Stomach (tissue), 9 donors: Measurements from ENCODE around the gene ZNF14. TPM values are rescaled to one million over a fixed set of nuclear protein-coding genes. Genes with fewer than 3 reads are reported as not detected.
"Not testable (repeated sequence)": the region's sequence is repeated elsewhere in the genome, so short reads cannot be mapped to it uniquely, and the experiment has no call there.

Source experiments
- DNase-seq, 2 donors: peaks; one replicate each; pipeline versions ENCODE4 v3.0.0 to v3.0.0-alpha.2; 2013 to 2019
- H3K27ac ChIP-seq, 5 donors: fragments of 200-600 bp in 4 of 5; sonication (generic) in 4 of 5; one replicate each; pipeline ENCODE4 v1.5.1; 2013 to 2019; ENCODE audit warnings: mild to moderate bottlenecking in 1 of 5, moderate library complexity in 1 of 5
- H3K27me3 ChIP-seq, 3 donors: fragments of 200-600 bp; sonication (generic); one replicate each; pipeline ENCODE4 v1.5.1; 2017 to 2019; ENCODE audit warnings: mixed run types in 1 of 3
- H3K36me3 ChIP-seq, 4 donors: fragments of 200-600 bp; sonication (generic); 1 replicate in 3 of 4; 2 replicates in 1 of 4; pipeline ENCODE4 v1.5.1; 2016 to 2019
- H3K4me1 ChIP-seq, 4 donors: fragments of 200-600 bp; sonication (generic); one replicate each; pipeline ENCODE4 v1.5.1; 2016 to 2019
- H3K4me3 ChIP-seq, 4 donors: fragments of 200-600 bp; sonication (generic) in 3 of 4; one replicate each; pipeline ENCODE4 v1.5.1; 2016 to 2019; ENCODE audit warnings: mild to moderate bottlenecking in 1 of 4
- H3K9me3 ChIP-seq, 4 donors: fragments of 200-600 bp; sonication (generic); one replicate each; pipeline ENCODE4 v1.5.1; 2016 to 2019
- EP300 ChIP-seq: sonication (generic); formaldehyde crosslinking; IDR thresholded peaks from one replicate; pipeline ENCODE4 v1.6.1; 2017; ENCODE audit warnings: antibody characterized with exemption
- POLR2A ChIP-seq, 4 donors: fragments of 450-650 bp; IDR thresholded peaks; one replicate each; pipeline ENCODE4 v1.6.1; 2016; ENCODE audit warnings: antibody characterized with exemption in 4 of 4, control low read depth in 2 of 4, mild to moderate bottlenecking in 1 of 4, moderate library complexity in 1 of 4
- POLR2AphosphoS5 ChIP-seq, 3 donors: sonication (generic); formaldehyde crosslinking; IDR thresholded peaks; one replicate each; pipeline ENCODE4 v1.6.1; 2016; ENCODE audit warnings: antibody characterized with exemption in 3 of 3
- WGBS, 5 donors: extraction: QIAGEN DNeasy Blood & Tissue Kit in 3 of 5; methylation state at CpG; one replicate each; pipeline versions ENCODE4 v1.1.5 to v1.1.7; 2013 to 2018; 5-methylcytosine and 5-hydroxymethylcytosine counted together
- intact Hi-C: fragments of 100-400 bp; cut with DNase I; formaldehyde crosslinking; loops from one replicate; pipeline ENCODE4 v1.15.1; 2023; ENCODE audit warnings: low total_unique reads
- polyA plus RNA-seq, 3 donors: library from polyadenylated mRNA; stranded (reverse); fragments of 200-250 nt; gene quantifications; one replicate each; pipeline ENCODE4 v1.2.3, GENCODE V29; 2013
- total RNA-seq, 5 donors: library from RNA; depleted of rRNA; stranded (reverse); fragments of >200 nt; gene quantifications; one replicate each; pipeline versions ENCODE4 v1.1.0 to v1.2.3, GENCODE V29; 2014 to 2016
- TF ChIP-seq, protein P1 (sequence below), 7 experiments: fragments of 450-650 bp in 4 of 7; fragments of 200-600 bp in 3 of 7; sonication (generic) in 3 of 7; IDR thresholded peaks; one replicate each; pipeline ENCODE4 v1.5.1; 2016 to 2019; ENCODE audit warnings: antibody characterized with exemption in 7 of 7, control low read depth in 2 of 7, mild to moderate bottlenecking in 1 of 7
- donor health status: healthy with polysubstance abuse.
- donor health status: Bipolar disorder and iron deficiency.
- donor health status: healthy.

ZNF14 gene
- total and polyA plus RNA-seq, 8 donors, result 0.29 to 13.2 (median 4.3) TPM

DNA sequence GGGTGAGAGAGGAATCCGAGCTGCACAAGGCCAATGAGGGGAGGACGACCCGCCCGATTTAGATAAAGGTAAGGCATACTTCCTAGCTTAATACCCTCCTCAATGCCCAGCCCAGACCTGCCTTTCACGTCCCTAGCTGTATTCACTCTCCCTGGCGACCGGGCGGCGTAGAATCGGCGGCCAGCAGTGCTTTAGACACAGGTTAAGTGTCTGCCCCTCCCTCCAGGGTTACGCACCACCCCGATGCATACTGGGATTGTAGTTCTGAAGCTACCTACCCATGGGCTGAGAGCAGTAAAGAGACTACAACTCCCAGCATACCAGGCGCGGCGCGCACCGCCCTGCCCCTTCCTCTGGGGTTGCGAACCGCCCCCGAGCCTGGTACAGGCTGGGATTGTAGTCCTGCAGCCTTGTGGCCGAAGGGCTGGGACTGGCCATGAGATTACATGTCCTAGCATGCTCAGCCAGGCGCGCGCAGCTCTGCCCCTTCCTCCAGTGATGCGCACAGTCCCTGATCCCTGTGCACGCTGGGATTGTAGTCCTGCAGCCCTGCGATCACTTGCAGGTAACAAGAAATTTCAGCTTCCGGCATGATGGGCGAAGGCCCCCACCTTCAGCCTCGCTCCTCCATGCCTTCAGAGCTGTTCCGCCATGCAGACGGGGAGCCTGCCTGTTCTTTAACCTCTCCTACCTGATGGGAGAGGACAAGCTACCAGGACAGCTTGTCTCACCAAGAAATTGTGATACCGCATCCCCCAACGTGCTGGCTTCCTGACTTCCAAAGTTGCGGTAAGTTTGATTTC lies 43.5 kb upstream of the ZNF14 start:
- intact Hi-C loops, result no loop called here
- Histone ChIP-seq H3K4me1 (peaks cover 10 to 36% (median 29%) of the 10 kb centered on the region in 4 donors), H3K9me3 (peaks cover 0 to 7% (median 0%) of the 10 kb centered on the region in 4 donors), H3K27me3 (no peaks in the 10 kb centered on the region), H3K27ac (peak overlapping the region; percentile 60 to 88 (median 78)), H3K36me3 (peaks cover 0 to 6% (median 0%) of the 10 kb centered on the region in 4 donors), H3K4me3 (peak overlapping the region; percentile 57 to 72 (median 64))
- DNase-seq, result peak; percentile 98 to 99
- TF ChIP-seq, protein P1, sequence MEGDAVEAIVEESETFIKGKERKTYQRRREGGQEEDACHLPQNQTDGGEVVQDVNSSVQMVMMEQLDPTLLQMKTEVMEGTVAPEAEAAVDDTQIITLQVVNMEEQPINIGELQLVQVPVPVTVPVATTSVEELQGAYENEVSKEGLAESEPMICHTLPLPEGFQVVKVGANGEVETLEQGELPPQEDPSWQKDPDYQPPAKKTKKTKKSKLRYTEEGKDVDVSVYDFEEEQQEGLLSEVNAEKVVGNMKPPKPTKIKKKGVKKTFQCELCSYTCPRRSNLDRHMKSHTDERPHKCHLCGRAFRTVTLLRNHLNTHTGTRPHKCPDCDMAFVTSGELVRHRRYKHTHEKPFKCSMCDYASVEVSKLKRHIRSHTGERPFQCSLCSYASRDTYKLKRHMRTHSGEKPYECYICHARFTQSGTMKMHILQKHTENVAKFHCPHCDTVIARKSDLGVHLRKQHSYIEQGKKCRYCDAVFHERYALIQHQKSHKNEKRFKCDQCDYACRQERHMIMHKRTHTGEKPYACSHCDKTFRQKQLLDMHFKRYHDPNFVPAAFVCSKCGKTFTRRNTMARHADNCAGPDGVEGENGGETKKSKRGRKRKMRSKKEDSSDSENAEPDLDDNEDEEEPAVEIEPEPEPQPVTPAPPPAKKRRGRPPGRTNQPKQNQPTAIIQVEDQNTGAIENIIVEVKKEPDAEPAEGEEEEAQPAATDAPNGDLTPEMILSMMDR (IDR thresholded peaks at IDR 0.05), result peak in 2 of 7 experiments; percentile 22 to 41
- peak; percentile 53 to 94 (median 87) for TF ChIP-seq POLR2AphosphoS5 (IDR thresholded peaks at IDR 0.05)
- peak in 1 of 4 donors; percentile 39 for TF ChIP-seq POLR2A (IDR thresholded peaks at IDR 0.05)
- TF ChIP-seq EP300, result no peak
- 0 to 1% (median 0%) methylated on average over 23 to 36 of the region's 36 CpGs for WGBS, 5 donors

DNA sequence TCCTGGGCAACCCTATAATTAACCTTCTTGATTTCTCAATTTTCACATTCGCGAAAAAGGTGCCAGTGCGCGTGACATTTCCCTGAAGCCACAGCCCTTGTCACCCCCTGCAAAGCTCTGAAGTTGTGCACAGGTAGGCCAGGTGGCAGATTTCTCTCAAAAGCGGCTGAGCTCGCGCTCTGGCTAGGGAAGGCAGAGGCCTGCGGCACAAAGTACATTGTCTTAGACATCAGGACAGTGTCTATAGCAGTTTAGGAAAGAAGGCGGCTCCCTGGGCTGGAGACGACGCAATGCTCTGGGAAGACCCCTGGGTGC lies 42.9 kb upstream of the ZNF14 start:
- TF ChIP-seq EP300 (no peak), POLR2A (IDR thresholded peaks at IDR 0.05) (no peak), POLR2AphosphoS5 (IDR thresholded peaks at IDR 0.05) (no peak)
- TF ChIP-seq, protein P1 (IDR thresholded peaks at IDR 0.05), result no peak
- 2 to 4% (median 2%) methylated on average over 11 of the region's 11 CpGs for WGBS, 5 donors
- intact Hi-C loops, result no loop called here
- DNase-seq, result no peak
- H3K36me3 ChIP-seq, result peaks cover 0 to 6% (median 0%) of the 10 kb centered on the region in 4 donors
- peak overlapping the region; percentile 57 to 72 (median 64) for H3K4me3 ChIP-seq
- peaks cover 10 to 36% (median 29%) of the 10 kb centered on the region in 4 donors for H3K4me1 ChIP-seq
- H3K27ac ChIP-seq, result peak overlapping the region; percentile 60 to 88 (median 78)
- peaks cover 0 to 7% (median 0%) of the 10 kb centered on the region in 4 donors for H3K9me3 ChIP-seq
- no peaks in the 10 kb centered on the region for H3K27me3 ChIP-seq

DNA sequence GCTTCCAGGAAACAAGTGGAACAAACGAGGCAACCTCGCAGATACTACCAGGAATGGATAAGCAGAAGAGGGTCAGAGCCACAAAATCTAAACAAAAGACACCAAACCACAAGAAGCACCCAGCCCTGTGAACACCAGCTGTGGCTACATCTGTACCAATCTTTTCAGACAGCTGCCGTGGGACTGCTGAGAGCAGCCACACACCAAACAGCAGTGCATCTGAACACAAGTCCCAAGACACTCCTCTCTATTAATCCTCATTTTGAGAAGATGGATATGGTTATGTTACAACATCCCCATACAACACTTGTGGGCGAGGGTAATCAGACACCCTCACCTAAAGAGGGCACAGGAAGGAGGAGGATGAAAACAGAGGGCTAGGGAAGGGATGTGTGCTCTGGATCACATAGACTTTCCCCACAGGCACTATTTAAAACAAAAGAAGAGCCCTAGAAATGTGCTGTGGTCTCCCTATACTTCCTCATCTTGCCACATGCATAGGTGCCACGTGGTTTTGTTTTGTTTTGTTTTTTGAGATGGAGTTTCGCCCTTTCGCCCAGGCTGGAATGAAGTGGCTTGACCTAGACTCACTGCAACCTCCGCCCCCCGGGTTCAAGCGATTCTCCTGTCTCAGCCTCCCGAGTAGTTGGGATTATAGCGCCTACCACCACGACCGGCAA lies 41.6 kb upstream of the ZNF14 start:
- intact Hi-C loops, result no loop called here
- Histone ChIP-seq H3K4me1 (peaks cover 10 to 36% (median 29%) of the 10 kb centered on the region in 4 donors), H3K27ac (no peak overlapping the region), H3K9me3 (peaks cover 0 to 1% (median 0%) of the 10 kb centered on the region in 4 donors), H3K4me3 (no peak overlapping the region), H3K27me3 (no peaks in the 10 kb centered on the region), H3K36me3 (peaks cover 0 to 6% (median 0%) of the 10 kb centered on the region in 4 donors)
- TF ChIP-seq POLR2A (IDR thresholded peaks at IDR 0.05) (no peak), EP300 (no peak), POLR2AphosphoS5 (IDR thresholded peaks at IDR 0.05) (no peak)
- TF ChIP-seq, protein P1 (IDR thresholded peaks at IDR 0.05), result no peak
- WGBS, 5 donors, result 83 to 86% (median 84%) methylated on average over 14 of the region's 14 CpGs
- DNase-seq, result no peak

DNA sequence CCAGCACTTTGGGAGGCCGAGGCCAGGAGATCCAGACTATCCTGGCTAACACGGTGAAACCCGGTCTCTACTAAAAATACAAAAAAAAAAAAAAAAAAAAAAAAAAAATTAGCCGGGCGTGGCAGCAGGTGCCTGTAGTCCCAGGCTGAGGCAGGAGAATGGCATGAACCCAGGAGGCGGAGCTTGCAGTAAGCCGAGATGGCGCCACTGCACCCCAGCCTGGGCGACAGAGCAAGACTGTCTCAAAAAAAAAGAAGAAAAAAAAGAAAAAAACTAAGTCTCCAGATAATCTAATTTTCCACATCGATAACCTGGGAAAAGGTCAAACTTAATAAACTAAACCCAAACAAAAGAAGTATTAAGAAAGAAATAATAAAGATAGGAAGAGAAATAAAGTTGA lies 39.1 kb upstream of the ZNF14 start:
- H3K36me3 ChIP-seq, H3K9me3 ChIP-seq, intact Hi-C loops, H3K4me3 ChIP-seq, H3K27me3 ChIP-seq, H3K27ac ChIP-seq, DNase-seq: not testable (repeated sequence)
- WGBS, 5 donors, result 48 to 82% (median 74%) methylated on average over 10 of the region's 10 CpGs
- H3K4me1 ChIP-seq, result peaks cover under 1 to 14% (median 10%) of the 10 kb centered on the region in 4 donors

DNA sequence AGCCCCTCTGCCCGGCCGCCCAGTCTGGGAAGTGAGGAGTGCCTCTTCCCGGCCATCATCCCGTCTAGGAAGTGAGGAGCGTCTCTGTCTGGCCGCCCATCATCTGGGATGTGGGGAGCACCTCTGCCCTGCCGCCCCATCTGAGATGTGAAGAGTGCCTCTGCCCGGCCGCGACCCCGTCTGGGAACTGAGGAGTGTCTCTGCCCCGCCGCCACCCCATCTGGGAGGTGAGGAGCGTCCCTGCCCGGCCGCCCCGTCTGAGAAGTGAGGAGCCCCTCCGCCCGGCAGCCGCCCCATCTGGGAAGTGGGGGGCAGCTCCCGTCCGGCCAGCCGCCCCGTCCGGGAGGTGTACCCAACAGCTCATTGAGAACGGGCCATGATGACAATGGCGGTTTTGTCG lies 37.1 kb upstream of the ZNF14 start:
- H3K4me1 ChIP-seq, H3K4me3 ChIP-seq, H3K9me3 ChIP-seq, H3K27ac ChIP-seq, intact Hi-C loops, DNase-seq, H3K36me3 ChIP-seq, H3K27me3 ChIP-seq: not testable (repeated sequence)
- WGBS, 5 donors, result 94 to 98% (median 97%) methylated on average over 17 to 28 of the region's 28 CpGs
